UCSD-AML1 (cell line): Measurements from ENCODE around the gene NAV2.

Experiments used
- DNase-seq: peaks from one replicate; lab custom pipeline; 2025; ENCODE audit not compliant: unreplicated experiment; lab: John Stamatoyannopoulos, UW

The NAV2 gene

DNA sequence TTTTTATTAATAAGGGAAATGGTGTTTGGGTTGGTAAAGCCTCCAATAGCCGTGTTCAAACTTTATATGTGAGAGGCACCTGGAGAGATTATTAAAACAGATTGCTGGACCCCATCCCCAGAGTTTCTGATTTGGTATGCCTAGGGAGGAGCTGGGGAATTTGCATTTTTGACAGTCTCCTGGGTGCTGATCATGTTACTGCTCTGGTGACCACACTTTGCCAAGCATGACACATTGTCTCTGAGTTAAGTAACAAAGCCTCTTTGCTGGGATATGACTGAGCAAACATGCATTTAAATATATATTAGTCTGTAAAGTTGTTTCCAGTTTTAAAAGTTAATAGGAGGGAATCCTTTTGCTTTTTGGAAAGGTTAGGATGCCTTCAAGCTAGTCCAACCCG lies 140.4 kb downstream of the NAV2 start:
- DNase-seq: no peak

- no peak for DNase-seq
Observed at GRCh38 chr11:19853920-19854319, 141.3 kb downstream of the NAV2 start.

- DNase-seq: no peak
Observed at GRCh38 chr11:19861171-19861570, 148.5 kb downstream of the NAV2 start.

DNA sequence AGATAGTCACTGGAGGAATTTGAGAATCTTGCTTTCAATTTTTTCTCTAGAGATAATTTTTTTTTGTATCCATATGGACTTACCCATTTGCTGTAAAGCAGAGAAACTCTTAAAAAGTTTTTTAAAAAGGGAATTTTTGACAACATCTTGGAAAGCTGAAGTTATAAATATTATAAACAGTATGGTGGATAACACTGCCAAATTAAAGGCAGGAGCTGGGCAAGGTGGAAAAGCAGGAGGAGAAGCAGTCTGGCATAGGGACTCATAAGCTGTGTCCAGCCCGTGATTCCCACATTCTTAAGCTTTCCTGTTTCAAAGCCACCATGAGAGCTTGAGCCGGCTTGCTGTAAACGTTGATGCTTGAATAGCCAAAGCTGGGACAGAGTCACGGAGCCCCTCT lies 149.5 kb downstream of the NAV2 start:
- no peak for DNase-seq

DNA sequence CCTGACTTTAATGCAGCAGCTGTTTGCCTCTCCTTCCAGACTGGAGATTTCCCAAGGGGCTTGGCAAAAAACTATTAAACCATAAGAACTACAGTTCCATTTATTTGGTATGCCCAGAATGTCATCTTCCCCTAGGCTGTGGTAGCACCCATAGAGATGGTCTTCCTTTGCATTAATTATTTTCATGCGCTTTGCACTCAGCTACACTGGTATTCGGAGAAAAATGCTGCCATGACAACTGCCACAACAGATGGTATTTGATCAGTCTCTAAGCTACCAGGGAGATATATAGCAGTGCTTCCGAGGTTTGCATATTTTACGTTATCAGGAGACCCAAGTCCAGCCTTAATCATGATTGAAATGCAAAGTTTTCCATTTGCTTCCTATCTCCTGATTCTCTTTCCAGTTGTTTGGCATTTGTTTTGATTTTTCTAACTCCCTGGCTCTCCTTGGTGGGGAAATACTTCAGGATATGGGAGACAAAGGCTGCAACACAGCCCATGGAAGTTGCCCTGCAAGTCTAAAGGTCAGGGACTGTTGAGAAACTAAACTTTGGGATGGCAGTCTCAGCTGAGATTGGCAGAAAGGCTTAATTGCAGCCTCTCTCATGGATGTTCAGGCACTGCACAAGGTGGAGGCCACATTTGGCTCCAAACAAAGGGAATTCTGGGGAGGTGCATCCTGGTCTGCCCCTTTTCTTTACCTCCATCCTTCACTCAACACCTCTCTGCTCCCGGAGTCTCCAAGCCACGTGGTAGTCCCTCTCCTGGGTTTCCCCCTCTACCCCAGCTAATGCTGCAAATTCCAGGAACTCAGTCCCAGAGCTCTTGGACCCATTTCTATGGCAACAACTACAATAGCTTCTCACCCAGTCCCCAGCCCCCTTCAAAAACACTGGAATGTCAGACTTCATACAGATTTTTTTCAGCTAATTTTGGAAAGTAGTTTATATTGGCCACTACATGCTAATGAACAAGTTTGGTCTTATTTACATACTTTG lies 151.8 kb downstream of the NAV2 start:
- DNase-seq: no peak

DNA sequence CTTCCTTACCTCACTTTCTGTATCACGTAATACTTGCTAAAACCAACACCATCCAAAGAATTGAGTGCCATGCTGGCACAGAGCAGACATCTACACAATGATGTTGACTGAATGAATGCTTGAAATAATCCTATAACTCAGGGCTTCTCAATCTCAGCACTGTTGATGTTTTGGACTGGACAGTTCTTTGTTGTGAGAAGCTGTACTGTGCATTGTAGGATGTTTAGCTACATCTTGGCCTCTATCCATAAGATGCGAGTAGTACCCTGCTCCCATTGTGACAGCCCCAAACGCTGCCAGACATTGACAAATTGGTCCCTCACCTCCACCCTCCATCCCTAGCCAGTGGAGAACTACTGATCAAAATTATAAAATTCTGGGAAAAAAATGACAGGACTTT lies 153.4 kb downstream of the NAV2 start:
- no peak for DNase-seq

- no peak for DNase-seq
Observed at GRCh38 chr11:19866521-19866920, 153.9 kb downstream of the NAV2 start.

GRCh38 chr11:19867064-19867463 lies 154.4 kb downstream of the NAV2 start:
- no peak for DNase-seq

GRCh38 chr11:19868281-19868821 lies 155.7 kb downstream of the NAV2 start:
- no peak for DNase-seq

GRCh38 chr11:19868871-19869270 lies 156.2 kb downstream of the NAV2 start:
- no peak for DNase-seq

GRCh38 chr11:19869466-19869865 lies 156.8 kb downstream of the NAV2 start:
- DNase-seq: no peak

GRCh38 chr11:19869946-19870589 lies 157.4 kb downstream of the NAV2 start:
- no peak for DNase-seq

- no peak for DNase-seq
Observed at GRCh38 chr11:19871531-19871930, 158.9 kb downstream of the NAV2 start.

GRCh38 chr11:19872512-19873145 lies 160.0 kb downstream of the NAV2 start:
- no peak for DNase-seq

DNA sequence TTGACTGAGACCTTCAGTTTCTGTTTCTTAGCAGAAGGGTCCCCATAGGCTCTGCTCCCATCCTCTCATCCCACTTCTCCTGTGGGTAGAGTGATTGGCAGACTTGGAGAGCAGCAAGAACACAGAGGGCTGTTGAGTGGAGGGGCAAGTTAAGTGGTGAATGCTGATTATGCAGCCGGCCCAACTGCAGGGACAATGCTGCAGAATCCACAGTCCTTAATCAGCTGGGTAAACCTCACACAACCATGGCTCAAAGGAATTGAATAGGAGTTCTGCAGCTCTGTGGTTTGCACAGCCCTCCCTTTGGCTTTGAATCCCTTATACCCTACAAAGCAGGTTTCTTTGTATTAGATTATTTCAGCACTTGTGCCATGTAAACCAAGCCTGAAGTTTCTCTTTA lies 161.1 kb downstream of the NAV2 start:
- no peak for DNase-seq

- no peak for DNase-seq
Observed at GRCh38 chr11:19874266-19874665, 161.6 kb downstream of the NAV2 start.

DNA sequence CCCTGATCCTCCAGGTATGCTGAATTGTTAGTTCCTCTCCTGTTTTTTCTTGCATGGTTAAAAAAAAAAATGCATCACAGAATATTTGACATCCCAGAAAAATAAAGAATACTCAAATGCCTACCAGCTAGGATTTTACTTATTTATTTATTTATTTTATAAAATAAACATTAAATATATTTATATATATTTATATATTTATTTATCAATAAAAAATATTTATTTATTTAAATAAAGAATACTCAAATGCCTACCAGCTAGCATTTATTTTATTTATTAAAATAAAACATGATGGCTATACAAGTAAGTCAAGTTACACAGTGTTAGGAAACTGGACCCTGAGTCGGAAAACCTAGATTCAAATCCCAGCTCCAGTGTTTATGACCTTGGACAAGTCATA lies 164.1 kb downstream of the NAV2 start:
- DNase-seq: no peak

DNA sequence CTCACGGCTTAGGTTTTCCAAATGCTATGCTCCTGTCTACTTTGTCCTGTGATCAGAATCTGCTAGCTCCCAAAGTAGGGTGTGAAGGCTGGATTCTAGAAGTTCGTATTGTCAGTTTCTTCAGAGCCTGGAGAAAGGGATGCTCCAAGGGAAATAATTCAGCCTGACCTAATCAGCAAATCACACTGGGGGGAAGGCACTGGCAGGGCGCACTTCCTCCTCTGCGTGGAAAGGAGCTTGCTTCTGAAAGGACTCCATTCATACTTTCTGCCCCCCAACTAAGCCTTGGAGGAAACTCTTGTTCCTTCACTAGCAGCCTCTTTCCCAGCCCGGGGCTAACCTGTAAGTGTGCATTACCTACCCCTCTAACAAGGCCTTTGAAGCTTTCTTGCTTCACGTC lies 165.9 kb downstream of the NAV2 start:
- no peak for DNase-seq

- DNase-seq: no peak
Observed at GRCh38 chr11:19879307-19880087, 166.9 kb downstream of the NAV2 start.

- DNase-seq: no peak
Observed at GRCh38 chr11:19880088-19880345, 167.4 kb downstream of the NAV2 start.

DNA sequence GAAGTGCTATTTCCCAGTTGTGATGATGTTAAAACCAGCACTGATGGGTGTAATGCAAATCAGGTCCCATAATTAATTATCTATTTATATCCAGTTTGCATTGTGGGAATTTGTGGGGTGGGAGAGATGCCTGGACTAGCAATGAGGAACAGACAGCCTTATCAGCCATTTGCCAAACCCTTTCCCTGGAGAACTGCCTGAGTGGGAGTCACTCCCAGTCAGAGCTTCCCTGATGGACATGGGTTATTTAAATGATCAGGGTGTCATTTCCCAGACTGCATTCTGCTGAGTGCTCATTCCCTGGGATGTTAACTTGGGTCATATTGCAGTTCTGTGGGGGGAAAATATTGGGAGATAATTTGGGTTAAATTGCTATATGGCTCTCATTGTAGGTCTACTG lies 168.5 kb downstream of the NAV2 start:
- DNase-seq: no peak
